Kidney (tissue), 14 donors: ENCODE data around the gene TMEM233. TPM values are rescaled to one million over a fixed set of nuclear protein-coding genes. Genes with fewer than 3 reads are reported as not detected.

Experiments used
- DNase-seq, 5 donors: peaks; one replicate each; pipeline ENCODE4 v3.0.0-alpha.2; 2013 to 2020
- FAIRE-seq: peaks from 2 replicates; lab custom pipeline; 2012; peaks lifted over from hg19 to GRCh38; lab: Jason Lieb, UNC
- H3K27ac ChIP-seq, 2 donors: one replicate each; pipeline ENCODE4 v1.7.0; 2013; ENCODE audit warnings: low read depth in 2 of 2, low read length in 2 of 2, inconsistent platforms in 1 of 2
- H3K27me3 ChIP-seq: one replicate; pipeline ENCODE4 v1.7.1; 2013; ENCODE audit warnings: low read length, inconsistent platforms; ENCODE audit not compliant: control insufficient read depth, insufficient read depth
- H3K36me3 ChIP-seq, 3 donors: one replicate each; pipeline versions ENCODE4 v1.7.0 to v1.7.1; 2013; ENCODE audit warnings: low read length in 3 of 3, control low read depth in 1 of 3, inconsistent platforms in 1 of 3; ENCODE audit not compliant: insufficient read depth in 3 of 3, control insufficient read depth in 2 of 3
- H3K4me1 ChIP-seq, 3 donors: one replicate each; pipeline versions ENCODE4 v1.7.0 to v1.7.1; 2013; ENCODE audit warnings: low read length in 3 of 3, inconsistent platforms in 1 of 3, low read depth in 1 of 3; ENCODE audit not compliant: control insufficient read depth in 2 of 3, insufficient read depth in 2 of 3
- H3K4me3 ChIP-seq, 3 donors: one replicate each; pipeline versions ENCODE4 v1.7.0 to v1.8.1; 2013; ENCODE audit warnings: low read length in 3 of 3, control low read depth in 1 of 3, inconsistent platforms in 1 of 3
- H3K9ac ChIP-seq, 3 donors: one replicate each; pipeline versions ENCODE4 v1.7.0 to v1.7.1; 2013; ENCODE audit warnings: low read length in 3 of 3, control low read depth in 1 of 3, inconsistent platforms in 1 of 3
- H3K9me3 ChIP-seq, 3 donors: one replicate each; pipeline versions ENCODE4 v1.7.0 to v1.7.1; 2013; ENCODE audit warnings: low read length in 3 of 3, control low read depth in 1 of 3, inconsistent platforms in 1 of 3; ENCODE audit not compliant: control insufficient read depth in 2 of 3, insufficient read depth in 1 of 3
- intact Hi-C: fragments of 100-400 bp; cut with DNase I; formaldehyde crosslinking; loops from one replicate; pipeline ENCODE4 v1.11.1; 2022
- polyA plus RNA-seq: library from polyadenylated mRNA; stranded (reverse); fragments of 350-450 nt; fragmentation: Illumina TruSeq; extraction: RNeasy Lipid Tissue Mini Kit (QIAGEN cat#74804); gene quantifications from one replicate; pipeline ENCODE4 v1.2.3, GENCODE V29; 2014; ENCODE audit warnings: low read depth, low replicate concordance; ENCODE audit not compliant: insufficient read depth
- total RNA-seq: library from RNA; stranded (reverse); fragmentation: NEBNext Ultra II Directional; extraction: Animal tissue kit (Norgen Biotek cat#: 25700); gene quantifications from one replicate; pipeline ENCODE4 v1.2.1, GENCODE V29; 2021
- TF ChIP-seq, protein P1 (sequence below): IDR thresholded peaks from 3 replicates; pipeline ENCODE4 v1.5.1; 2012; ENCODE audit warnings: mild to moderate bottlenecking, moderate library complexity, borderline replicate concordance; ENCODE audit not compliant: insufficient read depth; ENCODE audit errors: extremely low read depth
- donor health status: control.
- donor health status: control.
- donor health status: control.
- donor health status: control.
- donor health status: control.
- donor health status: DM: yes; HTN: yes; CAD: no.
- donor health status: Normal renal cell carcinoma (clear cell type).

TMEM233 gene
- total and polyA plus RNA-seq, 2 donors from 2014 or later, result 1.2 to 1.4 TPM

DNA sequence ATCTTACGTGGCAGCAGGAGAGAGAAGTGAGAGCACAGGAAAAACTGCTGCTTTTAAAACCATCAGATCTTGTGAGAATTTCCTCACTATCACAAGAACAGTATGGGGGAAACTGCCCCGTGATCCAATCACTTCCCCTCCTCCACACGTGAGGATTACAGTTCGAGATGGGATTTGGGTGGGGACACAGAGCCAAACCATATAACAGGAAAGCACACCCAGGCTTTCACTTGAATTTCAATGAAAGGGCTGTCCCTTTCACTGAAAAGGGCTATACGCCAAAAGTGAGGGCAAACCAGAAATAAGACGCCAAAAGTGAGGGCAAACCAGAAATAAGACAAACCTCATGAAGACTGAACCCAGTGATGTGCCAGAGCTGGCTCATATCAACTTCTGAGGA lies 22.8 kb upstream of the TMEM233 start:
- DNase-seq (no peak), FAIRE-seq (no peak)
- intact Hi-C loops, result no loop called here
- no peak overlapping the region for H3K9ac ChIP-seq
- H3K36me3 ChIP-seq, result no peaks in the 10 kb centered on the region
- H3K4me1 ChIP-seq, result no peaks in the 10 kb centered on the region
- no peak overlapping the region for H3K27ac ChIP-seq
- no peaks in the 10 kb centered on the region for H3K27me3 ChIP-seq
- no peak overlapping the region for H3K4me3 ChIP-seq
- no peaks in the 10 kb centered on the region for H3K9me3 ChIP-seq
- TF ChIP-seq, protein P1, sequence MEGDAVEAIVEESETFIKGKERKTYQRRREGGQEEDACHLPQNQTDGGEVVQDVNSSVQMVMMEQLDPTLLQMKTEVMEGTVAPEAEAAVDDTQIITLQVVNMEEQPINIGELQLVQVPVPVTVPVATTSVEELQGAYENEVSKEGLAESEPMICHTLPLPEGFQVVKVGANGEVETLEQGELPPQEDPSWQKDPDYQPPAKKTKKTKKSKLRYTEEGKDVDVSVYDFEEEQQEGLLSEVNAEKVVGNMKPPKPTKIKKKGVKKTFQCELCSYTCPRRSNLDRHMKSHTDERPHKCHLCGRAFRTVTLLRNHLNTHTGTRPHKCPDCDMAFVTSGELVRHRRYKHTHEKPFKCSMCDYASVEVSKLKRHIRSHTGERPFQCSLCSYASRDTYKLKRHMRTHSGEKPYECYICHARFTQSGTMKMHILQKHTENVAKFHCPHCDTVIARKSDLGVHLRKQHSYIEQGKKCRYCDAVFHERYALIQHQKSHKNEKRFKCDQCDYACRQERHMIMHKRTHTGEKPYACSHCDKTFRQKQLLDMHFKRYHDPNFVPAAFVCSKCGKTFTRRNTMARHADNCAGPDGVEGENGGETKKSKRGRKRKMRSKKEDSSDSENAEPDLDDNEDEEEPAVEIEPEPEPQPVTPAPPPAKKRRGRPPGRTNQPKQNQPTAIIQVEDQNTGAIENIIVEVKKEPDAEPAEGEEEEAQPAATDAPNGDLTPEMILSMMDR, result no peak

- TF ChIP-seq, protein P1, result no peak
- H3K27ac ChIP-seq, result no peak overlapping the region
- H3K27me3 ChIP-seq, result no peaks in the 10 kb centered on the region
- no peak overlapping the region for H3K9ac ChIP-seq
- no peak for FAIRE-seq
- intact Hi-C loops, result no loop called here
- no peaks in the 10 kb centered on the region for H3K4me1 ChIP-seq
- H3K36me3 ChIP-seq, result no peaks in the 10 kb centered on the region
- H3K9me3 ChIP-seq, result no peaks in the 10 kb centered on the region
- no peak for DNase-seq
- no peak overlapping the region for H3K4me3 ChIP-seq
Measured at GRCh38 chr12:119573086-119573485, 20.5 kb upstream of the TMEM233 start.

DNA sequence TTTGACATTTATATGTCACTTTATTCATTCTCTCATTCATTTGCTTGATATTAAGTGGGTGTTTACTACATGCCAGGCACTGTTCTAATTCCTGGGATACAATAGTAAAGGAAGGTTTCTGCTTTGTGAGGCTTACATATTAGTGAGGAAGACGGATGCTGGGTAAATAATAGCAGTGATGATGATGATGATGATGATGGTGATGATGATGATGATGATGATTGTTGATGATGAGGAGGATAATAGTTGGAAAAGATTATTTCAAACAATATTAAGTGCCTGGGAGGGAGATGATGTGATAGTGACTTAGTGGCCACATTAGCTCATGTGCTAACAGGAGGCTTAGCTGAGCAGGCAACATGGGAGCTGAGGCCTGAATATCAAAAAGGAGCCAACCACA lies 19.3 kb upstream of the TMEM233 start:
- FAIRE-seq, result no peak
- Histone ChIP-seq H3K9ac (no peak overlapping the region), H3K36me3 (no peaks in the 10 kb centered on the region)

More for the DNA sequence above, 19.3 kb upstream of the TMEM233 start:
- no peaks in the 10 kb centered on the region for H3K9me3 ChIP-seq
- no peak for DNase-seq
- H3K27me3 ChIP-seq, result no peaks in the 10 kb centered on the region
- H3K27ac ChIP-seq, result no peak overlapping the region
- no peaks in the 10 kb centered on the region for H3K4me1 ChIP-seq
- no peak overlapping the region for H3K4me3 ChIP-seq
- TF ChIP-seq, protein P1, result no peak
- intact Hi-C loops, result no loop called here
